Measurements from ENCODE around the gene MAP6D1.
"Not testable (repeated sequence)": the region's sequence is repeated elsewhere in the genome, so short reads cannot be mapped to it uniquely, and the experiment has no call there.

The MAP6D1 gene

DNA sequence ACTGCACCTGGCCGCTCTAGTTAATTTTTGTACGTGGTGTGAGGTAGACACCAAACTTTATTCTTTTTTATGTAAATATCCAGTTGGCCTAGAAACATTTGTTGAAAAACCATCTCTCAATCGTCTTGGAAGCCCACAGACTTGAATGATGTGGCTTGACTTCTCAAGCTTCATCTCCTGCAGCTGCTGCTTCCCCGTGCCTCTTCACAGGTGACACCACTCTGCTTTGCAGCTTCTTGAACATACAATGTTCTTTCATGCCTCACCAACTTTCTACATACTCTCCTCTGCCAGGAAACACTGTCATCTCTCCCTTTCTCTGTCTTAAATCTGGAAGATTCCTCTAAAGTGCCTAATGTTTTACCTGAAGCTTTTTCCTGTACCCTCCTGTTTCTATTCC lies 35.6 kb downstream of the MAP6D1 start:
- Histone ChIP-seq H3K4me3 (ENCODE audit: low read length) (no peak overlapping the region), H3K4me1 (ENCODE audit: control insufficient read depth, insufficient read depth, low read length) (no peaks in the 10 kb centered on the region), H3K9ac (ENCODE audit: low read length) (no peak overlapping the region), H3K27me3 (ENCODE audit: control insufficient read depth, insufficient read depth, low read length) (no peaks in the 10 kb centered on the region), H3K9me3 (ENCODE audit: control insufficient read depth, low read length) (no peaks in the 10 kb centered on the region), H3K36me3 (ENCODE audit: control insufficient read depth, insufficient read depth, low read length) (no peaks in the 10 kb centered on the region)

- H3K4me3 ChIP-seq (ENCODE audit: low read length); H3K9me3 ChIP-seq (ENCODE audit: control insufficient read depth, low read length); H3K4me1 ChIP-seq (ENCODE audit: control insufficient read depth, insufficient read depth, low read length); H3K27me3 ChIP-seq (ENCODE audit: control insufficient read depth, insufficient read depth, low read length); H3K36me3 ChIP-seq (ENCODE audit: control insufficient read depth, insufficient read depth, low read length); H3K9ac ChIP-seq (ENCODE audit: low read length): not testable (repeated sequence)
Observed at GRCh38 chr3:183784503-183784902, 40.9 kb downstream of the MAP6D1 start.

GRCh38 chr3:183782576-183783276 lies 42.7 kb downstream of the MAP6D1 start:
- H3K9me3 ChIP-seq (ENCODE audit: control insufficient read depth, low read length) = no peaks in the 10 kb centered on the region
- H3K36me3 ChIP-seq (ENCODE audit: control insufficient read depth, insufficient read depth, low read length) = peaks cover 6% of the 10 kb centered on the region
- no peak overlapping the region for H3K4me3 ChIP-seq (ENCODE audit: low read length)

DNA sequence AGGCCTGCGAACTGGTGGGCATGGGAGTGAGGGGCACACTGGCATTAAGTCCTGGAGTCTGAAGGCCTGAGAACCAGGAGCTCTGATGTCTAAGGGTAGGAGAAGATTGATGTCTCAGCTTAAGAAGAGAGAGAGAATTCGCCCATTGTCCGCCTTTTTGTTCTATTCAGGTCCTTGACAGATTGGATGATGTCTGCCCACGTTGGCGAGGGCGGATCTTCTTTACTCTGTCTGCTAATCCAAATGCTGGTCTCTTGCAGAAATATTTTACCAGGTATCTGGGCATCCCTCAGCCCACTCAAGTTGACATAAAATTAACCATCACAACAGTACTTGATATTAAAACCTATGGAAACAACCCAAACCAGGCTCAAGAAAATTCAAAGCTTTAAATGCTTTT lies 44.1 kb downstream of the MAP6D1 start:
- H3K4me1 ChIP-seq (ENCODE audit: control insufficient read depth, insufficient read depth, low read length) = no peaks in the 10 kb centered on the region
- H3K9me3 ChIP-seq (ENCODE audit: control insufficient read depth, low read length) = no peaks in the 10 kb centered on the region
- no peaks in the 10 kb centered on the region for H3K27me3 ChIP-seq (ENCODE audit: control insufficient read depth, insufficient read depth, low read length)
- H3K36me3 ChIP-seq (ENCODE audit: control insufficient read depth, insufficient read depth, low read length) = peaks cover 6% of the 10 kb centered on the region
- no peak overlapping the region for H3K9ac ChIP-seq (ENCODE audit: low read length)
- no peak overlapping the region for H3K4me3 ChIP-seq (ENCODE audit: low read length)

More at GRCh38 chr3:183782576-183783276, 42.7 kb downstream of the MAP6D1 start:
- H3K9ac ChIP-seq (ENCODE audit: low read length) = no peak overlapping the region
- H3K4me1 ChIP-seq (ENCODE audit: control insufficient read depth, insufficient read depth, low read length) = no peaks in the 10 kb centered on the region
- no peaks in the 10 kb centered on the region for H3K27me3 ChIP-seq (ENCODE audit: control insufficient read depth, insufficient read depth, low read length)

GRCh38 chr3:183779896-183780465 lies 45.4 kb downstream of the MAP6D1 start:
- Histone ChIP-seq H3K27me3 (ENCODE audit: control insufficient read depth, insufficient read depth, low read length) (no peaks in the 10 kb centered on the region), H3K4me3 (ENCODE audit: low read length) (no peak overlapping the region), H3K9me3 (ENCODE audit: control insufficient read depth, low read length) (no peaks in the 10 kb centered on the region), H3K9ac (ENCODE audit: low read length) (no peak overlapping the region), H3K4me1 (ENCODE audit: control insufficient read depth, insufficient read depth, low read length) (no peaks in the 10 kb centered on the region), H3K36me3 (ENCODE audit: control insufficient read depth, insufficient read depth, low read length) (peaks cover 6% of the 10 kb centered on the region)

DNA sequence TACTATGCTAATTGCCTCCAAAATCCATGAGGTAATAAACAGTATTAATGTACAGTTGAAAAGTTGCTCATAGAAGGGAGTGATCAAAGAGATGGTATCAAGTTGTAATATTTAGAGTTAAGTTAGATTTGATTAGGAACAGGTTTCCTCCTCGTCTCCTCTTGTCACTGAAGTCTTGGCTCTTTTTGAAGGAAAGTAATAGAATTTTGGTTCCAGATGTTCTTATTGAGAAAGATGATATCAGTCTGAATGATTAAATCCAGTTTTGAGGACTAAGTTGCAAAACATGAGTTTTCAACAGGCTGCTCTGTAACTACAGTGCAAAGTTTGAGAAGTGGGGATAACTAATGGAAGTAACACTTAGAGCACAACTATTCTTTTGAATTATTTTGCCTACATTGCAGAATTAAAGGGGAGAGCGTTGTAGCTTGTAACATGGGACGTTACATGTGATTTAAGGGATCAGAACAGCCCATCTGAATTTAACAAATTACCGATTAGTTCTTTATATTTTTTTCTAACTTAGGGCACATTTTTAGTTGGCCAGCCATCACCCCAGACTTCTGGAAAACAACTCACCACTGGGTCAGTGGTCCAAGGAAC lies 48.3 kb downstream of the MAP6D1 start:
- Histone ChIP-seq H3K9me3 (ENCODE audit: control insufficient read depth, low read length) (no peaks in the 10 kb centered on the region), H3K27me3 (ENCODE audit: control insufficient read depth, insufficient read depth, low read length) (no peaks in the 10 kb centered on the region), H3K4me1 (ENCODE audit: control insufficient read depth, insufficient read depth, low read length) (no peaks in the 10 kb centered on the region), H3K36me3 (ENCODE audit: control insufficient read depth, insufficient read depth, low read length) (peaks cover 14% of the 10 kb centered on the region), H3K9ac (ENCODE audit: low read length) (no peak overlapping the region), H3K4me3 (ENCODE audit: low read length) (no peak overlapping the region)

DNA sequence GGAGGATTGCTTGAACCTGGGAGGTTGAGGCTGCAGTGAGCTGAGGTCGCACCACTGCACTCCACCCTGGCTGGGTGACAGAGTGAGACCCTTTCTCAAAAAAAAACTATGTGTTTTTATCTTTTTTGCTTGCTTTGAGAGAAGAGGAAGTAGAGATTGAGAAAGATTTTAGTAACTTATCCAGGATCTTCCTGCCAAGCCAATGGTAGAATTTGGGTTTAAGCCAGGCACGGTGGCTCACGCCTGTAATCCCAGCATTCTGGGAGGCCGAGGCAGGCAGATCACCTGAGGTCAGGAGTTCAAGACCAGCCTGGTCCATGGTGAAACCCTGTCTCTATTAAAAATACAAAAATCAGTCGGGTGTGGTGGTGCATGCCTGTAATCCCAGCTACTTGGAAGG lies 48.9 kb downstream of the MAP6D1 start:
- H3K36me3 ChIP-seq (ENCODE audit: control insufficient read depth, insufficient read depth, low read length) = peaks cover 14% of the 10 kb centered on the region
- not testable (repeated sequence) for H3K9me3 ChIP-seq (ENCODE audit: control insufficient read depth, low read length); H3K4me1 ChIP-seq (ENCODE audit: control insufficient read depth, insufficient read depth, low read length); H3K4me3 ChIP-seq (ENCODE audit: low read length); H3K27me3 ChIP-seq (ENCODE audit: control insufficient read depth, insufficient read depth, low read length); H3K9ac ChIP-seq (ENCODE audit: low read length)

GRCh38 chr3:183775781-183776180 lies 49.6 kb downstream of the MAP6D1 start:
- no peaks in the 10 kb centered on the region for H3K4me1 ChIP-seq (ENCODE audit: control insufficient read depth, insufficient read depth, low read length)
- H3K4me3 ChIP-seq (ENCODE audit: low read length) = no peak overlapping the region
- no peak overlapping the region for H3K9ac ChIP-seq (ENCODE audit: low read length)
- peaks cover 14% of the 10 kb centered on the region for H3K36me3 ChIP-seq (ENCODE audit: control insufficient read depth, insufficient read depth, low read length)
- H3K9me3 ChIP-seq (ENCODE audit: control insufficient read depth, low read length) = no peaks in the 10 kb centered on the region
- H3K27me3 ChIP-seq (ENCODE audit: control insufficient read depth, insufficient read depth, low read length) = no peaks in the 10 kb centered on the region

DNA sequence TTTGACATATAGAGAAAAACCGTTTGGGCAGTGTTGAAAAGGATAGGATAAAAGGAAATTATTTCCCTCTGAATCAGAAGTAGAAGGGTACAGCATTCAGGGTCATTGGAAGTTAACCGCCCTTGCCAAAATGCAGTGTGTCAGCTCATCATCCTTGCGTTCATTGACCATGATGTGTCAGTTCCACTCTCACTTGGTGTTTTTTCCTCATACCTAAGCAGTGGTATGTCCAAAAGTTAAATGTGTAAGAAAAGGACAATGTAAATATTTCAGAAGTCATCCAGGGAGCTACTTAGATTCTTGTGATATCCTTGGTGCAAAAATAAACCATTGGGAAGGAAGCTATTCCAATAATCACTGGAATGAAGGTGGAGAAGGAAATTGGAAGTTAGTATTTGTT lies 50.7 kb downstream of the MAP6D1 start:
- no peaks in the 10 kb centered on the region for H3K9me3 ChIP-seq (ENCODE audit: control insufficient read depth, low read length)
- H3K4me1 ChIP-seq (ENCODE audit: control insufficient read depth, insufficient read depth, low read length) = no peaks in the 10 kb centered on the region
- H3K36me3 ChIP-seq (ENCODE audit: control insufficient read depth, insufficient read depth, low read length) = peaks cover 8% of the 10 kb centered on the region
- no peak overlapping the region for H3K4me3 ChIP-seq (ENCODE audit: low read length)
- no peak overlapping the region for H3K9ac ChIP-seq (ENCODE audit: low read length)
- H3K27me3 ChIP-seq (ENCODE audit: control insufficient read depth, insufficient read depth, low read length) = no peaks in the 10 kb centered on the region

GRCh38 chr3:183769453-183769852 lies 55.9 kb downstream of the MAP6D1 start:
- Histone ChIP-seq H3K4me1 (ENCODE audit: control insufficient read depth, insufficient read depth, low read length) (peaks cover 5% of the 10 kb centered on the region), H3K9me3 (ENCODE audit: control insufficient read depth, low read length) (no peaks in the 10 kb centered on the region), H3K27me3 (ENCODE audit: control insufficient read depth, insufficient read depth, low read length) (no peaks in the 10 kb centered on the region), H3K36me3 (ENCODE audit: control insufficient read depth, insufficient read depth, low read length) (peaks cover 8% of the 10 kb centered on the region), H3K9ac (ENCODE audit: low read length) (no peak overlapping the region), H3K4me3 (ENCODE audit: low read length) (no peak overlapping the region)

GRCh38 chr3:183768114-183768513 lies 57.3 kb downstream of the MAP6D1 start:
- H3K9ac ChIP-seq (ENCODE audit: low read length) = no peak overlapping the region
- H3K4me3 ChIP-seq (ENCODE audit: low read length) = no peak overlapping the region
- no peaks in the 10 kb centered on the region for H3K27me3 ChIP-seq (ENCODE audit: control insufficient read depth, insufficient read depth, low read length)
- H3K36me3 ChIP-seq (ENCODE audit: control insufficient read depth, insufficient read depth, low read length) = no peaks in the 10 kb centered on the region
- H3K9me3 ChIP-seq (ENCODE audit: control insufficient read depth, low read length) = no peaks in the 10 kb centered on the region
- H3K4me1 ChIP-seq (ENCODE audit: control insufficient read depth, insufficient read depth, low read length) = peaks cover 5% of the 10 kb centered on the region

DNA sequence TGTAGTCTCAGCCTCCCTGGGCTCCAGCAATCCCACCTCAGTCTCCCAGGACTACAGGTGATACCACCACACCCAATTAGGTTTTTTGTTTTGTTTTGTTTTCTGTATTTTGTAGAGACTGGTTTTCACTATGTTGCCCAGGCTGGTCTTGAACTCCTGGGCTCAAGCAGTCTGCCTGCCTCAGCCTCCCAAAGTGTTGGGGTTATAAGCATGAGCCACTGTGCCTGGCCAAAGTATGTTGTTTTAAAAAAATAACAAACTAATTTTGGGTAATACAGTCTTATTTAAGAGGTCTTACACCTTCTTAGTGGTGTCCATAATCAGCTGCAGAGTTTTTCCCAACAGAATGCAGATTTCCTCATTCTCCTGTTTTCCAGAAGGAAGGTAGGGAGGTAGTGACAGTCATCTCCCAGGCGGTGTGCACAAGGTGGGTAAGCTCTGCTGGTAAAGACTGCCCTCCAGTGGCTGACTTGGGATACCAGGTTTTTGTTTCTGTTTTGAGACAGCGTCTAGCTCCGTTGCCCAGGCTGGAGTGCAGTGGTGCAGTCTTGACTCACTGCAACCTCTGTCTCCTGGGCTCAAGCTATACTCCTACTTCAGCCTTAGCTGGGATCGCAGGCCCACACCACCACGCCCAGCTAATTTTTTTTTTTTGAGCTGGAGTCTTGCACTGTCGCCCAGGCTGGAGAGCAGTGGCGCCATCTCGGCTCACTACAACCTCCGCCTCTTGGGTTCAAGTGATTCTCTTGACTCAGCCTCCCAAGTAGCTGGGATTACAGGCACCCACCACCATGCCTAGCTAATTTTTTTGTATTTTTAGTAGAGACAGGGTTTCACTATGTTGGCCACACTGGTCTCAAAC lies 58.4 kb downstream of the MAP6D1 start:
- H3K4me3 ChIP-seq (ENCODE audit: low read length) = no peak overlapping the region
- H3K27me3 ChIP-seq (ENCODE audit: control insufficient read depth, insufficient read depth, low read length) = no peaks in the 10 kb centered on the region
- peaks cover 5% of the 10 kb centered on the region for H3K4me1 ChIP-seq (ENCODE audit: control insufficient read depth, insufficient read depth, low read length)
- H3K9me3 ChIP-seq (ENCODE audit: control insufficient read depth, low read length) = no peaks in the 10 kb centered on the region
- no peaks in the 10 kb centered on the region for H3K36me3 ChIP-seq (ENCODE audit: control insufficient read depth, insufficient read depth, low read length)
- no peak overlapping the region for H3K9ac ChIP-seq (ENCODE audit: low read length)

Data from mucosa of stomach (tissue), 1 donor.